HepG2 (cell line): ENCODE measurements around the gene HDAC4. TPM values are rescaled to one million over a fixed set of nuclear protein-coding genes. Genes with fewer than 3 reads are reported as not detected.
A peak's percentile ranks its signal among the peaks of the same experiment; 100 is the strongest.

Experiments used
- ATAC-seq: fragments of 200-7000 bp; cut with Tn5 transposase; 3 replicates; pipeline ENCODE4 v1.9.1; 2020; ENCODE audit warnings: mild to moderate bottlenecking, moderate library complexity
- BruUV-seq: library from RNA; stranded (reverse); fragments of 400-500 nt; replicated peaks from 2 replicates; lab custom pipeline; 2021; lab: Mats Ljungman, UMichigan
- CTCF ChIA-PET: fragments of 300-600 bp; formaldehyde crosslinking; extraction: SDS; loops from one replicate; lab custom pipeline; 2021; ENCODE audit warnings: low total read pairs, inconsistent platforms, low intra/inter-chr PET ratio; lab: Yijun Ruan, JAX
- POLR2A ChIA-PET: fragments of 350-600 bp; sonication (Branson Sonifier 250); formaldehyde crosslinking; loops from one replicate; lab custom pipeline; 2020; ENCODE audit warnings: antibody characterized with exemption, inconsistent platforms; lab: Yijun Ruan, JAX
- DNase-seq: peaks from one replicate; pipeline ENCODE4 v3.0.0-alpha.2; 2015; ENCODE audit warnings: low spot score
- FAIRE-seq: peaks from 3 replicates; lab custom pipeline; 2011; peaks lifted over from hg19 to GRCh38; lab: Jason Lieb, UNC
- H2AFZ ChIP-seq: one replicate; pipeline ENCODE4 v1.6.1; 2011; ENCODE audit warnings: low read length, inconsistent platforms
- H3K27ac ChIP-seq: fragments of 300-600 bp; 3 replicates; pipeline ENCODE4 v1.8.0; 2011; ENCODE audit warnings: mixed run types, mild to moderate bottlenecking, mixed read lengths, low read length, inconsistent platforms; ENCODE audit not compliant: insufficient read depth; ENCODE audit errors: extremely low read length
- H3K27me3 ChIP-seq, 2 experiments: fragments of 200-600 bp in 1 of 2; 2 replicates in 1 of 2; 3 replicates in 1 of 2; pipeline versions ENCODE4 v1.6.0 to v1.8.0; 2011; ENCODE audit warnings: low read length in 2 of 2, mild to moderate bottlenecking in 2 of 2, moderate library complexity in 2 of 2, inconsistent platforms in 1 of 2; ENCODE audit not compliant: insufficient read depth in 2 of 2, control insufficient read depth in 1 of 2
- H3K36me3 ChIP-seq, 2 experiments: fragments of 200-600 bp in 1 of 2; replicated peaks in 1 of 2; 2 replicates in 1 of 2; 3 replicates in 1 of 2; pipeline versions ENCODE4 v1.5.1 to v1.8.0; 2011; ENCODE audit warnings: low read length in 2 of 2, inconsistent platforms in 1 of 2; ENCODE audit not compliant: insufficient read depth in 2 of 2, control insufficient read depth in 1 of 2
- H3K4me1 ChIP-seq: 2 replicates; pipeline ENCODE4 v1.5.1; 2012; ENCODE audit warnings: low read length, inconsistent platforms; ENCODE audit not compliant: insufficient read depth
- H3K4me2 ChIP-seq: 2 replicates; pipeline ENCODE4 v1.6.0; 2011; ENCODE audit warnings: low read depth, low read length, inconsistent platforms
- H3K4me3 ChIP-seq, 3 experiments: fragments of 200-600 bp in 1 of 3; sonication (generic), shearing (Covaris generic) in 1 of 3; replicated peaks in 1 of 3; 2 replicates each; pipeline ENCODE4 v1.5.1; 2011 to 2016; ENCODE audit warnings: low read length in 3 of 3, inconsistent platforms in 2 of 3, low read depth in 2 of 3, mild to moderate bottlenecking in 2 of 3, control low read depth in 1 of 3, mixed read lengths in 1 of 3; ENCODE audit not compliant: insufficient read depth in 1 of 3
- H3K79me2 ChIP-seq: one replicate; pipeline ENCODE4 v1.6.1; 2011; ENCODE audit warnings: low read length, inconsistent platforms; ENCODE audit not compliant: insufficient read depth
- H3K9ac ChIP-seq: 2 replicates; pipeline ENCODE4 v1.6.0; 2011; ENCODE audit warnings: mild to moderate bottlenecking, low read depth, low read length, inconsistent platforms; ENCODE audit not compliant: insufficient read depth
- H3K9me3 ChIP-seq: 2 replicates; pipeline ENCODE4 v1.5.1; 2012; ENCODE audit warnings: mild to moderate bottlenecking, low read length
- H4K20me1 ChIP-seq: 2 replicates; pipeline ENCODE4 v1.6.0; 2011; ENCODE audit warnings: inconsistent platforms, mild to moderate bottlenecking, low read length, moderate library complexity; ENCODE audit not compliant: insufficient read depth
- AGO2 ChIP-seq: fragments of 200-400 bp; formaldehyde crosslinking; optimal IDR thresholded peaks from 2 replicates; pipeline ENCODE3; 2017; ENCODE audit warnings: mild to moderate bottlenecking, low read depth, low read length, moderate library complexity
- CCAR2 ChIP-seq: fragments of 200-400 bp; formaldehyde crosslinking; optimal IDR thresholded peaks from 2 replicates; pipeline ENCODE3; 2018; ENCODE audit warnings: low read depth, mild to moderate bottlenecking, low read length, moderate library complexity
- CEBPG ChIP-seq: IDR thresholded peaks from 2 replicates; pipeline ENCODE4 v1.6.1; 2016
- FOXC1 ChIP-seq: sonication (generic); formaldehyde crosslinking; IDR thresholded peaks from 2 replicates; pipeline ENCODE4 v1.8.0; 2022; ENCODE audit warnings: mild to moderate bottlenecking, missing genetic modification reagents, borderline replicate concordance
- HNRNPK ChIP-seq: fragments of 200-400 bp; formaldehyde crosslinking; IDR thresholded peaks from 2 replicates; pipeline ENCODE4 v1.6.1; 2018; ENCODE audit warnings: low read length, low read depth, moderate library complexity, mild to moderate bottlenecking; ENCODE audit not compliant: poor library complexity, severe bottlenecking
- KDM2A ChIP-seq: sonication (generic); formaldehyde crosslinking; IDR thresholded peaks from 2 replicates; pipeline ENCODE4 v1.4.0; 2020; ENCODE audit warnings: low read depth, missing genetic modification reagents, borderline replicate concordance
- SETDB1 ChIP-seq: sonication (generic); formaldehyde crosslinking; IDR thresholded peaks from 2 replicates; pipeline ENCODE4 v1.5.1; 2020; ENCODE audit warnings: missing genetic modification reagents, mild to moderate bottlenecking, borderline replicate concordance
- STAG1 ChIP-seq: sonication (generic); formaldehyde crosslinking; IDR thresholded peaks from 2 replicates; pipeline ENCODE4 v1.4.0; 2020; ENCODE audit warnings: missing genetic modification reagents
- TCF7 ChIP-seq: sonication (generic); IDR thresholded peaks from 2 replicates; pipeline ENCODE4 v1.6.1; 2016; ENCODE audit warnings: antibody characterized with exemption, low read depth
- TP53 ChIP-seq: sonication (generic); formaldehyde crosslinking; conservative IDR thresholded peaks from 2 replicates; pipeline ENCODE4 v1.4.0; 2020; ENCODE audit warnings: missing genetic modification reagents
- ZBTB3 ChIP-seq: sonication (generic); formaldehyde crosslinking; IDR thresholded peaks from 2 replicates; pipeline ENCODE4 v1.4.0; 2020; ENCODE audit warnings: low read depth, mild to moderate bottlenecking, moderate library complexity, missing genetic modification reagents, borderline replicate concordance
- ZNF543 ChIP-seq: sonication (generic); formaldehyde crosslinking; IDR thresholded peaks from 2 replicates; pipeline ENCODE4 v1.4.0; 2020; ENCODE audit warnings: mild to moderate bottlenecking, missing genetic modification reagents
- WGBS: methylation state at CpG from one replicate; pipeline ENCODE4 v1.1.6; 2017; ENCODE audit warnings: low lambda C conversion rate; 5-methylcytosine and 5-hydroxymethylcytosine counted together
- in situ Hi-C: cut with HindIII; loops from 2 replicates; pipeline ENCODE4 v1.10.0; 2017; ENCODE audit warnings: low pct_unique_long_range_greater_than_20kb; ENCODE audit not compliant: extremely low pct_ligation_motif_present
- intact Hi-C: fragments of 100-400 bp; cut with micrococcal nuclease; formaldehyde crosslinking; loops from one replicate; pipeline ENCODE4 v1.10.0; 2022; ENCODE audit not compliant: unreplicated experiment
- polyA plus RNA-seq, 8 experiments: library from polyadenylated mRNA; depleted of rRNA in 3 of 8; stranded (reverse) in 7 of 8; unstranded in 1 of 8; fragments of >200 nt; fragmentation: Illumina TruSeq in 4 of 8; extraction: Trizol in 4 of 8; gene quantifications; 2 replicates each; pipeline versions ENCODE4 v1.2.1 to v1.2.3, GENCODE V29; 2011 to 2016; ENCODE audit warnings: low read depth in 4 of 8, missing spikeins in 1 of 8, mixed read lengths in 1 of 8; ENCODE audit not compliant: insufficient read depth in 1 of 8
- total RNA-seq, 5 experiments: library from RNA; depleted of rRNA; stranded (reverse); fragments of >200 nt; fragmentation: Illumina TruSeq; extraction: Trizol; gene quantifications; 2 replicates each; pipeline ENCODE4 v1.2.3, GENCODE V29; 2016; ENCODE audit warnings: low read depth in 1 of 5
- TF ChIP-seq, protein P1 (sequence below): sonication (generic); formaldehyde crosslinking; IDR thresholded peaks from 2 replicates; pipeline ENCODE4 v1.8.1; 2023; ENCODE audit warnings: mild to moderate bottlenecking, inconsistent platforms, moderate library complexity, missing genetic modification reagents, borderline replicate concordance
- TF ChIP-seq, protein P2 (sequence below): sonication (generic); IDR thresholded peaks from 2 replicates; pipeline ENCODE4 v1.6.1; 2016; ENCODE audit warnings: low read depth, borderline replicate concordance

HDAC4 gene
- total and polyA plus RNA-seq, 2 of the 13 experiments (the other 11 are each of a cell fraction or from before 2014, with no cell fraction given): 10.1 to 11.5 TPM

DNA sequence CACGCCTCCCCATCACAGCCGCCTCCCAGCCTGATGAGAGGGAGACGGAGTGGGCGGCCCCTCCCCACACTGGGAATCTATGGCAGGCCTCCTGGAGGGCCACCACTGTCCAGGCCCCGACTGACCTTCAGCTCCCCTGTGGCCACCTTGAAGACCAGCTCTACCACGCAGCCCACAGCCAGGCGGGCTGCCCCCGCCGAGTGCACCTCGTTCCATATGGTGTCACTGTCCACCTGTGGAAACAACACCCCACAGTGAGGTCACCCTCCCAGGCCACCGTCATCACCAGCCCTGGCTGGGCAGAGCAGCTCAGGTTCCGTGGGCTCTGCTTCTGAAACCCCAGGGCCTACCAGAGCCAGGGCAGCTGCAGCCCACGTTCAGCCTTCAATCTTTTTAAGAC, 310.9 kb downstream of the HDAC4 start:
- ATAC-seq (no peak), DNase-seq (no peak), FAIRE-seq (no peak)
- H3K9ac ChIP-seq: no peak overlapping the region
- no peak overlapping the region for H3K27ac ChIP-seq
- POLR2A ChIA-PET: no interaction called here
- no peaks in the 10 kb centered on the region for H4K20me1 ChIP-seq
- CTCF ChIA-PET: no interaction called here
- TF ChIP-seq CCAR2 (no peak), SETDB1 (CRISPR knock-in tag) (no peak), AGO2 (peak; percentile 22), TCF7 (no peak), ZNF543 (CRISPR knock-in tag) (no peak), CEBPG (CRISPR knock-in tag) (no peak), HNRNPK (no peak), STAG1 (CRISPR knock-in tag) (peak; percentile 30), FOXC1 (CRISPR knock-in tag) (no peak), KDM2A (CRISPR knock-in tag) (no peak), TP53 (CRISPR knock-in tag) (no peak), ZBTB3 (CRISPR knock-in tag) (no peak)
- TF ChIP-seq, protein P1, sequence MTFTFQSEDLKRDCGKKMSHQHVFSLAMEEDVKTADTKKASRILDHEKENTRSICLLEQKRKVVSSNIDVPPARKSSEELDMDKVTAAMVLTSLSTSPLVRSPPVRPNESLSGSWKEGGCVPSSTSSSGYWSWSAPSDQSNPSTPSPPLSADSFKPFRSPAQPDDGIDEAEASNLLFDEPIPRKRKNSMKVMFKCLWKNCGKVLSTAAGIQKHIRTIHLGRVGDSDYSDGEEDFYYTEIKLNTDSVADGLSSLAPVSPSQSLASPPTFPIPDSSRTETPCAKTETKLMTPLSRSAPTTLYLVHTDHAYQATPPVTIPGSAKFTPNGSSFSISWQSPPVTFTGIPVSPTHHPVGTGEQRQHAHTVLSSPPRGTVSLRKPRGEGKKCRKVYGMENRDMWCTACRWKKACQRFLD (CRISPR knock-in tag): no peak
- TF ChIP-seq, protein P2, sequence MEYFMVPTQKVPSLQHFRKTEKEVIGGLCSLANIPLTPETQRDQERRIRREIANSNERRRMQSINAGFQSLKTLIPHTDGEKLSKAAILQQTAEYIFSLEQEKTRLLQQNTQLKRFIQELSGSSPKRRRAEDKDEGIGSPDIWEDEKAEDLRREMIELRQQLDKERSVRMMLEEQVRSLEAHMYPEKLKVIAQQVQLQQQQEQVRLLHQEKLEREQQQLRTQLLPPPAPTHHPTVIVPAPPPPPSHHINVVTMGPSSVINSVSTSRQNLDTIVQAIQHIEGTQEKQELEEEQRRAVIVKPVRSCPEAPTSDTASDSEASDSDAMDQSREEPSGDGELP: no peak
- no peaks in the 10 kb centered on the region for H3K79me2 ChIP-seq
- H2AFZ ChIP-seq: no peak overlapping the region
- H3K4me1 ChIP-seq: no peaks in the 10 kb centered on the region
- no peaks in the 10 kb centered on the region for H3K9me3 ChIP-seq
- peaks cover 7 to 14% of the 10 kb centered on the region in 2 experiments; a peak in 3 of 5 replicates for H3K36me3 ChIP-seq
- in situ Hi-C loops (no loop called here), intact Hi-C loops (no loop called here)
- no peak overlapping the region for H3K4me2 ChIP-seq
- H3K27me3 ChIP-seq: no peaks in the 10 kb centered on the region
- 95% methylated on average over 10 of the region's 13 CpGs for WGBS
- H3K4me3 ChIP-seq: no peak overlapping the region
- BruUV-seq: no TSS peak
